H1 (cell line): Measurements from ENCODE around the gene KLK5. TPM values are rescaled to one million over a fixed set of nuclear protein-coding genes. Genes with fewer than 3 reads are reported as not detected.

Source experiments
- HDAC6 ChIP-seq: IDR thresholded peaks from one replicate; pipeline ENCODE4 v1.7.1; 2012; ENCODE audit warnings: low read depth, mild to moderate bottlenecking, inconsistent platforms, low read length, moderate library complexity
- KDM4A ChIP-seq: IDR thresholded peaks from one replicate; pipeline ENCODE4 v1.7.1; 2012; ENCODE audit warnings: low read depth, mild to moderate bottlenecking, moderate library complexity, low read length, inconsistent platforms; ENCODE audit not compliant: severe bottlenecking
- polyA plus RNA-seq, 7 experiments: library from polyadenylated mRNA; depleted of rRNA in 3 of 7; stranded (reverse) in 5 of 7; unstranded in 2 of 7; fragments of >200 nt in 5 of 7; fragments of 200-250 nt in 2 of 7; gene quantifications; 1 replicate in 5 of 7; 2 replicates in 1 of 7; 4 replicates in 1 of 7; pipeline versions ENCODE4 v1.2.1 to v1.2.3, GENCODE V29; 2011 to 2013; ENCODE audit warnings: missing spikeins in 2 of 7, mixed read lengths in 2 of 7
- total RNA-seq: library from RNA; stranded (reverse); fragmentation: NEBNext Ultra II Directional; extraction: Animal tissue kit (Norgen Biotek cat#: 25700); gene quantifications from 2 replicates; pipeline ENCODE4 v1.2.1, GENCODE V29; 2021

KLK5 gene
- total and polyA plus RNA-seq, 2 of the 8 experiments (the other 6 are each of a cell fraction or from before 2014, with no cell fraction given), result 0.76 to 2.0 TPM

GRCh38 chr19:50979758-50980157, 26.9 kb upstream of the KLK5 start (continued):
- TF ChIP-seq HDAC6 (no peak), KDM4A (no peak)
